Stimulated activated CD8-positive, alpha-beta memory T cell treated with anti-CD3 and anti-CD28 coated beads, Interleukin-7, amount 100 ng/mL, for 1 hour (primary cell): ENCODE data around the gene TUBA1C.
"Not testable (repeated sequence)": the region's sequence is repeated elsewhere in the genome, so short reads cannot be mapped to it uniquely, and the experiment has no call there.

Experiments
- DNase-seq, 2 donors: peaks; one replicate each; pipeline ENCODE4 v3.0.0-alpha.2; 2020; ENCODE audit warnings: low read depth in 2 of 2

TUBA1C gene

GRCh38 chr12:49310451-49311000 is 45.6 kb downstream of the TUBA1C start:
- DNase-seq = not testable (repeated sequence)

- no peak for DNase-seq
These were observed 49.9 kb downstream of the TUBA1C start for GRCh38 chr12:49314811-49315210.

GRCh38 chr12:49317118-49317517 is 52.2 kb downstream of the TUBA1C start:
- not testable (repeated sequence) for DNase-seq

- DNase-seq = not testable (repeated sequence)
These were observed 55.7 kb downstream of the TUBA1C start for GRCh38 chr12:49320411-49321103.

GRCh38 chr12:49322367-49322707 is 57.5 kb downstream of the TUBA1C start:
- no peak for DNase-seq

- DNase-seq = peak; percentile 89 to 93
These were observed 58.0 kb downstream of the TUBA1C start, which contains the start of gene TROAP for GRCh38 chr12:49322708-49323523. Gene TROAP, plus strand, starts transcription at chr12:49323255. Its CDS starts 354 bp downstream, at chr12:49323609.

GRCh38 chr12:49323524-49324097 is 58.7 kb downstream of the TUBA1C start:
- DNase-seq = no peak
